Caco-2 (cell line): ENCODE data around the gene IFT81. TPM values are rescaled to one million over a fixed set of nuclear protein-coding genes. Genes with fewer than 3 reads are reported as not detected.
"Not testable (repeated sequence)": the region's sequence is repeated elsewhere in the genome, so short reads cannot be mapped to it uniquely, and the experiment has no call there.

Experiments
- BruUV-seq: library from RNA; stranded (reverse); fragments of 400-500 nt; replicated peaks from 2 replicates; lab custom pipeline; 2021; lab: Mats Ljungman, UMichigan
- CTCF ChIA-PET: fragments of 300-600 bp; sonication (Branson Sonifier 250); formaldehyde crosslinking; loops from one replicate; lab custom pipeline; 2022; ENCODE audit warnings: antibody characterized with exemption; lab: Charles Lee
- POLR2A ChIA-PET: fragments of 300-600 bp; sonication (Branson Sonifier 250); formaldehyde crosslinking; loops from one replicate; lab custom pipeline; 2022; ENCODE audit warnings: antibody characterized with exemption; lab: Charles Lee
- DNase-seq, 2 experiments: peaks; one replicate each; pipeline versions ENCODE4 v3.0.0 to v3.0.0-alpha.2; 2020 to 2022
- H3K27me3 ChIP-seq: replicated peaks from 2 replicates; pipeline ENCODE4 v1.6.0; 2011; ENCODE audit warnings: low read length; ENCODE audit not compliant: control insufficient read depth, insufficient read depth
- H3K36me3 ChIP-seq: 2 replicates; pipeline ENCODE4 v1.5.1; 2011; ENCODE audit warnings: low read length; ENCODE audit not compliant: control insufficient read depth, insufficient read depth
- H3K4me1 ChIP-seq: fragments of 250-450 bp; sonication (Bioruptor Pico); 2 replicates; pipeline ENCODE4 v1.5.1; 2020; ENCODE audit warnings: mild to moderate bottlenecking
- H3K4me3 ChIP-seq: 2 replicates; pipeline ENCODE4 v1.5.1; 2011; ENCODE audit warnings: low read depth, mild to moderate bottlenecking, control low read depth, low read length
- H3K9me3 ChIP-seq: fragments of 250-450 bp; sonication (Bioruptor Pico); 2 replicates; pipeline ENCODE4 v1.5.1; 2020; ENCODE audit warnings: mild to moderate bottlenecking, moderate library complexity
- H3K27ac Mint-ChIP-seq: one replicate; pipeline ENCODE4 v1.8.0; 2022; ENCODE audit warnings: mixed read lengths; ENCODE audit not compliant: unreplicated experiment
- H3K27me3 Mint-ChIP-seq: one replicate; pipeline ENCODE4 v1.8.0; 2022; ENCODE audit warnings: mixed read lengths; ENCODE audit not compliant: insufficient read depth, unreplicated experiment
- H3K36me3 Mint-ChIP-seq: one replicate; pipeline ENCODE4 v1.8.0; 2022; ENCODE audit warnings: mild to moderate bottlenecking, mixed read lengths; ENCODE audit not compliant: insufficient read depth, unreplicated experiment
- H3K4me1 Mint-ChIP-seq: one replicate; pipeline ENCODE4 v1.8.0; 2022; ENCODE audit warnings: low read depth, mixed read lengths; ENCODE audit not compliant: unreplicated experiment
- H3K4me3 Mint-ChIP-seq: one replicate; pipeline ENCODE4 v1.8.0; 2022; ENCODE audit warnings: mild to moderate bottlenecking, moderate library complexity, mixed read lengths; ENCODE audit not compliant: unreplicated experiment
- H3K9me3 Mint-ChIP-seq: one replicate; pipeline ENCODE4 v1.8.0; 2022; ENCODE audit warnings: mixed read lengths; ENCODE audit not compliant: unreplicated experiment
- intact Hi-C: fragments of 100-400 bp; cut with micrococcal nuclease; formaldehyde crosslinking; loops from one replicate; pipeline ENCODE4 v1.10.0; 2022; ENCODE audit not compliant: unreplicated experiment
- total RNA-seq: library from RNA; stranded (reverse); gene quantifications from 2 replicates; pipeline ENCODE4 v1.2.3, GENCODE V29; 2022
- TF ChIP-seq, protein P1 (sequence below), 2 experiments: fragments of 200-600 bp in 1 of 2; IDR thresholded peaks; 1 replicate in 1 of 2; 2 replicates in 1 of 2; pipeline versions ENCODE4 v1.5.1 to v1.8.0; 2011 to 2022; ENCODE audit warnings: antibody characterized with exemption in 1 of 2, control low read depth in 1 of 2, inconsistent platforms in 1 of 2, low read depth in 1 of 2, low read length in 1 of 2, mild to moderate bottlenecking in 1 of 2, moderate library complexity in 1 of 2; ENCODE audit not compliant: insufficient read depth in 1 of 2, severe bottlenecking in 1 of 2, unreplicated experiment in 1 of 2

IFT81 gene
- total RNA-seq, 1 experiment from 2014 or later = 5.9 TPM

DNA sequence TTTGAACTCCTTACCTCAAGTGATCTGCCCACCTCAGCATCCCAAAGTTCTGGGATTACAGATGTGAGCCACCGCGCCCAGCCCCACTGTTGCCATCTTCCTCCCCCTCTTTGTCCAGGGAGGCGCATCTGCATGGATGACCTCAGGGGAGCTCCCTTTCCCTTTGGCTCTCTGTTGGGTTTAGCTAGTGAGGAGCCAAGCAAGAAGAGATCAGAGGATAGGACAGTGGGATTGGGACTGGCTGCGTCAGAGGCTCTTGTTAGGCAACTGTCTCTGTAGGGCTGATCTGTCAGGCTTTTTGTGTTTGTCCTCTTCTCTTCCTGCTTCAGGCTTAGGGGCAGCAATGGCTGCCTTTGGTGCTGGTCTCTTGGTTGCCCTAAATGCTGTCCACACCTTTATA is 8.5 kb upstream of the IFT81 start:
- Mint-ChIP-seq H3K9me3 (no peaks in the 10 kb centered on the region), H3K4me3 (no peak overlapping the region)

DNA sequence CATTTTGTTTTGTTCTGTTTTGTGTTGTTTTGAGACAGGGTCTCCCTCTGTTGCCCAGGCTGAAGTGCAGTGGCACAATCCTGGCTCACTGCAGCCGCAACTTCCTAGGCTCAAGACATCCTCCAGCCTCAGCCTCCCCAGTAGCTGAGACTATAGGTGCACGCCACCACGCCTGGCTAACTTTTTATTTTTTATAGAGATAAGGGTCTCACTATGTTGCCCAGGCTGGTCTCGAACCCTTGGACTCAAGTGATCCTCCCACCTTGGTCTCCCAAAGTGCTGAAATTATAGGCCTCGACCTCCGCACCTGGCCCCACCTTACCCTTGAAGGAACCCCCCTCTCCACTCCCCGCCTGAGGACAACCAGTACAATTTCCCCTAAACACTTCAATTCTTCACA is 7.5 kb upstream of the IFT81 start:
- POLR2A ChIA-PET = no interaction called here
- BruUV-seq = no TSS peak
- H3K36me3 Mint-ChIP-seq = no peaks in the 10 kb centered on the region

More for the DNA sequence above, 8.5 kb upstream of the IFT81 start:
- no peak for DNase-seq
- H3K27ac Mint-ChIP-seq = no peak overlapping the region
- H3K27me3 Mint-ChIP-seq = no peaks in the 10 kb centered on the region
- H3K4me1 Mint-ChIP-seq = no peaks in the 10 kb centered on the region
- Histone ChIP-seq H3K36me3 (no peaks in the 10 kb centered on the region), H3K27me3 (no peaks in the 10 kb centered on the region), H3K9me3 (peaks cover 5% of the 10 kb centered on the region; the same call in 1 of the 2 replicates), H3K4me1 (peaks cover 7% of the 10 kb centered on the region; the same call in 1 of the 2 replicates), H3K4me3 (no peak overlapping the region)
- no peaks in the 10 kb centered on the region for H3K36me3 Mint-ChIP-seq
- TF ChIP-seq, protein P1, sequence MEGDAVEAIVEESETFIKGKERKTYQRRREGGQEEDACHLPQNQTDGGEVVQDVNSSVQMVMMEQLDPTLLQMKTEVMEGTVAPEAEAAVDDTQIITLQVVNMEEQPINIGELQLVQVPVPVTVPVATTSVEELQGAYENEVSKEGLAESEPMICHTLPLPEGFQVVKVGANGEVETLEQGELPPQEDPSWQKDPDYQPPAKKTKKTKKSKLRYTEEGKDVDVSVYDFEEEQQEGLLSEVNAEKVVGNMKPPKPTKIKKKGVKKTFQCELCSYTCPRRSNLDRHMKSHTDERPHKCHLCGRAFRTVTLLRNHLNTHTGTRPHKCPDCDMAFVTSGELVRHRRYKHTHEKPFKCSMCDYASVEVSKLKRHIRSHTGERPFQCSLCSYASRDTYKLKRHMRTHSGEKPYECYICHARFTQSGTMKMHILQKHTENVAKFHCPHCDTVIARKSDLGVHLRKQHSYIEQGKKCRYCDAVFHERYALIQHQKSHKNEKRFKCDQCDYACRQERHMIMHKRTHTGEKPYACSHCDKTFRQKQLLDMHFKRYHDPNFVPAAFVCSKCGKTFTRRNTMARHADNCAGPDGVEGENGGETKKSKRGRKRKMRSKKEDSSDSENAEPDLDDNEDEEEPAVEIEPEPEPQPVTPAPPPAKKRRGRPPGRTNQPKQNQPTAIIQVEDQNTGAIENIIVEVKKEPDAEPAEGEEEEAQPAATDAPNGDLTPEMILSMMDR (IDR thresholded peaks at IDR 0.05; ENCODE audit: insufficient read depth in 1 of 2, low read depth in 1 of 2, low read length in 1 of 2, severe bottlenecking in 1 of 2, unreplicated experiment in 1 of 2) = no peak
- ChIA-PET POLR2A (no interaction called here), CTCF (no interaction called here)
- intact Hi-C loops = no loop called here
- BruUV-seq = no TSS peak

DNA sequence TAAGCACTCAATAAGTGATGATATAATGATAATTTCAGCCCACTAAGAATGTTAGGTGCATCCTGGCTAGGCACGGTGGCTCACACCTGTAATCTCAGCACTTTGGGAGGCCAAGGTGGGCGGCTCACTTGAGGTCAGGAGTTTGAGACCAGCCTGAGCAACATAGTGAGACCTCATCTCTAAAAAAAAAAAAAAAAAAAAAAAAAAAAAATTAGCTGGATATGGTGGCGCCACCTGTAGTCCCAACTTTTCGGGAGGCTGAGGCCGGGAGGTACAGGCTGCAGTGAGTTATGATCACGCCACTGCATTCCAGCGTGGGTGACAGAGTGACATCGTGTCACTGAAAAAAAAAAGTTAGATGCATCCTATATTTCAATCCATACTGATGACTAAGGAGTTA is 6.9 kb upstream of the IFT81 start:
- BruUV-seq, H3K4me3 ChIP-seq, intact Hi-C loops, H3K36me3 ChIP-seq, H3K4me1 ChIP-seq, H3K4me1 Mint-ChIP-seq, H3K36me3 Mint-ChIP-seq, H3K27me3 Mint-ChIP-seq, H3K9me3 Mint-ChIP-seq, H3K27ac Mint-ChIP-seq, POLR2A ChIA-PET, H3K4me3 Mint-ChIP-seq, H3K9me3 ChIP-seq, H3K27me3 ChIP-seq, DNase-seq: not testable (repeated sequence)
- CTCF ChIA-PET = interaction anchor here (0.6 kb wide), 1 partner anchor 9 kb away, joined by 4 read pairs; no protein-coding TSS in a partner anchor

More for the DNA sequence above, 7.5 kb upstream of the IFT81 start:
- no peak overlapping the region for H3K4me3 ChIP-seq
- H3K27ac Mint-ChIP-seq = no peak overlapping the region
- H3K36me3 ChIP-seq = no peaks in the 10 kb centered on the region
- no peaks in the 10 kb centered on the region for H3K4me1 Mint-ChIP-seq
- H3K4me1 ChIP-seq = peaks cover 7% of the 10 kb centered on the region; the same call in 1 of the 2 replicates
- H3K9me3 ChIP-seq = peaks cover 2% of the 10 kb centered on the region; the same call in 1 of the 2 replicates
- CTCF ChIA-PET = no interaction called here
- intact Hi-C loops = no loop called here
- DNase-seq = no peak
- no peaks in the 10 kb centered on the region for H3K27me3 Mint-ChIP-seq
- H3K9me3 Mint-ChIP-seq = no peaks in the 10 kb centered on the region
- H3K27me3 ChIP-seq = no peaks in the 10 kb centered on the region
- H3K4me3 Mint-ChIP-seq = no peak overlapping the region
- TF ChIP-seq, protein P1 (IDR thresholded peaks at IDR 0.05; ENCODE audit: insufficient read depth in 1 of 2, low read depth in 1 of 2, low read length in 1 of 2, severe bottlenecking in 1 of 2, unreplicated experiment in 1 of 2) = no peak
